C4-2B (cell line): ENCODE measurements around the gene MAP2.

Experiments used
- H3K27ac ChIP-seq: fragments of 450-650 bp; 2 replicates; pipeline ENCODE4 v1.5.1; 2017
- CTCF ChIP-seq: fragments of 450-650 bp; conservative IDR thresholded peaks from 2 replicates; pipeline ENCODE4 v1.5.1; 2017; ENCODE audit warnings: mild to moderate bottlenecking
- ZFX ChIP-seq: fragments of 450-650 bp; IDR thresholded peaks from 2 replicates; pipeline ENCODE4 v1.6.1; 2017

The MAP2 gene

GRCh38 chr2:209609531-209609930 is 185.7 kb downstream of the MAP2 start:
- H3K27ac ChIP-seq: no peak overlapping the region
- TF ChIP-seq CTCF (no peak), ZFX (no peak)

- TF ChIP-seq ZFX (no peak), CTCF (no peak)
- H3K27ac ChIP-seq: no peak overlapping the region
Measured at GRCh38 chr2:209610631-209611030, 186.8 kb downstream of the MAP2 start.

GRCh38 chr2:209613649-209614305 is 189.9 kb downstream of the MAP2 start:
- no peak for TF ChIP-seq CTCF
- TF ChIP-seq ZFX: no peak
- H3K27ac ChIP-seq: no peak overlapping the region

- no peak overlapping the region for H3K27ac ChIP-seq
- no peak for TF ChIP-seq ZFX
- no peak for TF ChIP-seq CTCF
Measured at GRCh38 chr2:209614690-209615369, 191.0 kb downstream of the MAP2 start.

GRCh38 chr2:209619782-209620181 is 195.9 kb downstream of the MAP2 start:
- TF ChIP-seq CTCF (no peak), ZFX (no peak)
- no peak overlapping the region for H3K27ac ChIP-seq

- H3K27ac ChIP-seq: no peak overlapping the region
Measured at GRCh38 chr2:209624192-209624938, 200.5 kb downstream of the MAP2 start.

More at GRCh38 chr2:209624192-209624938, 200.5 kb downstream of the MAP2 start:
- no peak for TF ChIP-seq ZFX
- TF ChIP-seq CTCF: no peak
